ENCODE data around the gene SLC34A2.
A peak's percentile ranks its signal among the peaks of the same experiment; 100 is the strongest.

The SLC34A2 gene

DNA sequence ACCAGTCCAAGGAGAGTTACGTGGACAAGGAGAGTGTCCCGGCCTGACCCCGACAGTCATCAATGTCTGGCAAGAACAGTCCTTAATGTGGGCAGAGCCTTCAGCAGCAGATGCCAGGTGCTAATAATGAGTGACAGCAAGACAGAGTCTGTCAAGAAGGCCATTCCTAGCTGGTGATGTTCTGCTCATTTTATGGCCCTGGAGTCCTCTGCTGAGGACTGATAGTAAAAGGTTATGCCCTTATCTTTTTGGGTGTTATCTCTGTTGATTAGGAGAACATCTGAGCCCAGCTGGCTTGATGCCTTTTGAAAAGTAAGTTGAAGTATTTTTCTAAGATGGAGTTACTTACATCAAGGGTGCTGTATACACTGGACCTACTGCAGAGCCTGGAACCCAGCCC lies 67.3 kb downstream of the SLC34A2 start:
- DNase-seq (ENCODE audit: low spot score): peak; percentile 23

- DNase-seq (ENCODE audit: low spot score): no peak
Measured at GRCh38 chr4:25723409-25723808, 67.8 kb downstream of the SLC34A2 start.

DNA sequence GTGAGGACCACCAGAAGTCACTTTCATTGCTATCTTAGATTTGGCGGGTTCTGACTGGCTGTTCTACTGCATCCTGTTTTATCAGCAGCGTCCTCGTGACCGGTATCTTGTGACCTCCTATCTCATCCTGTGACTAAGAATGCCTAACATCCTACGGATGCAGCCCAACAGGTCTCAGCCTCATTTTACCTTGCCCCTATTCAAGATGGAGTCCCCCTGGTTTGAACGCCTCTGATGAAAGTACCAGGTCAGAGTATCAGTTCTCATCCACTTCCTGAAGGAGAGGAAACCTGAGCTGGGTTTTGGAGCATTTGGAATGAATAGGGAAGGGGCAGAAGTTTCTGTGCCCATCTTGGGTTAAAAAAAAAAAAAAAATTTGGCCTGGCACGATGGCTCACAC lies 70.2 kb downstream of the SLC34A2 start:
- no peak for DNase-seq (ENCODE audit: low spot score)

DNA sequence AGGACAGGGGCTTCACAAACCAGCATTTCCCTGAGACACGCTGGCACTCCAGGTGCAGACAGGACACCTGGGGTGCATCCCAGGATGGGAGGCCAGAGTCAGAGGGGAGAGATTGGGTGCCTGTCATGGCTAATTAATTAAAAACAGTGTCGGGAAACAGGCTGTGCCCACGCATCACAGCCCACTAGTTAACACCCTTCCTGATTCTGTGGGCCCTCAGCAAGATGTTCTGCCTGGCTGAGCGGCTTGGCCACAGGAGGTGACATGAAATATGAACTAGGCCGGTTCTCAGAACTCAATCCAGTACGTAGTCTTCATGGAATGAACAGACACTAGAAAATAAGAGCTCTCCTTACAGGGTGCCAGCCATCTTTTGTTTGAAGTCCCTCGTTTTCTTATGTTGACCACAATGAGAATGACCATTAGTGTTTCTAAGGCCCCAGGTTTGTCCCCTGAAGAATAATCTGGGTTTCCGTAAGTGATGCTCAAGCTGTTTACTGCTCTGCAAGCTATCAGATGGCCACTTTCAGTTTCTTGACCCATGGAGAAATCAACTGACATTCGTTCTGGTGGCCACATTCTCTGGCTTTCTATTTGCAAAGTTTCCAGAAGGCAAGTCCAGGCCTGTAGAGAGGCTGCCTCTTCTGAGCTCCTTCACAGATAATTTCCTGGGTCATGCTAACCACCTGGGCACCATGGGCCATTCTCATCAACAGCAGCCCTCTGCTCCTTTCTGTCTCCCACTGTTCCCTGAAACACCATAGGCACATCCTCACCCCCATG lies 72.3 kb downstream of the SLC34A2 start:
- DNase-seq (ENCODE audit: low spot score): no peak

Small RNA genes lying within 50 kb of the gene (small RNA-seq; reads per million reads assigned to genes)
- gene AC092436.3 (0 reads per million in 2 experiments), gene MTND4LP22 (0 reads per million in 2 experiments), gene RPS29P11 (0 reads per million in 2 experiments)

Measured in SK-N-DZ (cell line).